ENCODE measurements around the gene THSD4.
"Not testable (repeated sequence)": the region's sequence is repeated elsewhere in the genome, so short reads cannot be mapped to it uniquely, and the experiment has no call there.

Gene THSD4

GRCh38 chr15:71349736-71350526 is 234.7 kb downstream of the THSD4 start:
- DNase-seq (ENCODE audit: low spot score) = no peak

GRCh38 chr15:71350622-71351378 is 235.5 kb downstream of the THSD4 start:
- no peak for DNase-seq (ENCODE audit: low spot score)

GRCh38 chr15:71352125-71352524 is 236.9 kb downstream of the THSD4 start:
- no peak for DNase-seq (ENCODE audit: low spot score)

GRCh38 chr15:71352765-71353164 is 237.5 kb downstream of the THSD4 start:
- no peak for DNase-seq (ENCODE audit: low spot score)

GRCh38 chr15:71353171-71353570 is 237.9 kb downstream of the THSD4 start:
- DNase-seq (ENCODE audit: low spot score) = no peak

- DNase-seq (ENCODE audit: low spot score) = no peak
Measured at GRCh38 chr15:71355268-71355667, 240.0 kb downstream of the THSD4 start.

- DNase-seq (ENCODE audit: low spot score) = no peak
Measured at GRCh38 chr15:71357321-71357732, 242.1 kb downstream of the THSD4 start.

- DNase-seq (ENCODE audit: low spot score) = no peak
Measured at GRCh38 chr15:71357967-71358366, 242.7 kb downstream of the THSD4 start.

- DNase-seq (ENCODE audit: low spot score) = no peak
Measured at GRCh38 chr15:71359246-71359645, 244.0 kb downstream of the THSD4 start.

GRCh38 chr15:71362556-71362955 is 247.3 kb downstream of the THSD4 start:
- DNase-seq (ENCODE audit: low spot score) = no peak

- no peak for DNase-seq (ENCODE audit: low spot score)
Measured at GRCh38 chr15:71362987-71363968, 248.0 kb downstream of the THSD4 start.

- DNase-seq (ENCODE audit: low spot score) = no peak
Measured at GRCh38 chr15:71364117-71364584, 248.9 kb downstream of the THSD4 start.

- DNase-seq (ENCODE audit: low spot score) = no peak
Measured at GRCh38 chr15:71366522-71366921, 251.3 kb downstream of the THSD4 start.

- no peak for DNase-seq (ENCODE audit: low spot score)
Measured at GRCh38 chr15:71366926-71367325, 251.7 kb downstream of the THSD4 start.

- DNase-seq (ENCODE audit: low spot score) = not testable (repeated sequence)
Measured at GRCh38 chr15:71367737-71368136, 252.5 kb downstream of the THSD4 start.

GRCh38 chr15:71372769-71373168 is 257.5 kb downstream of the THSD4 start:
- not testable (repeated sequence) for DNase-seq (ENCODE audit: low spot score)

- DNase-seq (ENCODE audit: low spot score) = no peak
Measured at GRCh38 chr15:71373917-71374316, 258.6 kb downstream of the THSD4 start.

- DNase-seq (ENCODE audit: low spot score) = no peak
Measured at GRCh38 chr15:71374607-71375352, 259.5 kb downstream of the THSD4 start.

- no peak for DNase-seq (ENCODE audit: low spot score)
Measured at GRCh38 chr15:71375934-71376333, 260.7 kb downstream of the THSD4 start.

- DNase-seq (ENCODE audit: low spot score) = no peak
Measured at GRCh38 chr15:71379893-71380292, 264.6 kb downstream of the THSD4 start.

GRCh38 chr15:71380345-71380744 is 265.1 kb downstream of the THSD4 start:
- DNase-seq (ENCODE audit: low spot score) = no peak

Data from SK-N-DZ (cell line).